WTC11 (cell line): ENCODE measurements around the gene ITGAV. TPM values are rescaled to one million over a fixed set of nuclear protein-coding genes. Genes with fewer than 3 reads are reported as not detected.

ENCODE experiments used
- ATAC-seq: fragments of 200-7000 bp; cut with Tn5 transposase; 2 replicates; pipeline ENCODE4 v1.10.0; 2021; ENCODE audit warnings: mild to moderate bottlenecking, moderate library complexity
- CTCF ChIA-PET: fragments of 300-600 bp; sonication (Branson Sonifier 250); formaldehyde crosslinking; loops from one replicate; lab custom pipeline; 2021; ENCODE audit warnings: antibody characterized with exemption; lab: Charles Lee
- POLR2A ChIA-PET: fragments of 350-600 bp; sonication (Branson Sonifier 250); formaldehyde crosslinking; loops from one replicate; lab custom pipeline; 2021; ENCODE audit warnings: antibody characterized with exemption; lab: Charles Lee
- DNase-seq: peaks from one replicate; pipeline ENCODE4 v3.0.0; 2021; ENCODE audit warnings: low spot score
- H3K27ac Mint-ChIP-seq: 2 replicates; pipeline ENCODE4 v1.8.0; 2021; ENCODE audit warnings: mixed read lengths
- H3K27me3 Mint-ChIP-seq: 2 replicates; pipeline ENCODE4 v1.8.0; 2021; ENCODE audit warnings: low read depth, mild to moderate bottlenecking, moderate library complexity, mixed read lengths
- H3K36me3 Mint-ChIP-seq: 2 replicates; pipeline ENCODE4 v1.8.0; 2021; ENCODE audit warnings: mixed read lengths
- H3K4me1 Mint-ChIP-seq: 2 replicates; pipeline ENCODE4 v1.8.0; 2022; ENCODE audit warnings: mixed read lengths
- H3K4me3 Mint-ChIP-seq: 2 replicates; pipeline ENCODE4 v1.8.0; 2021; ENCODE audit warnings: mild to moderate bottlenecking, moderate library complexity, mixed read lengths
- H3K9me3 Mint-ChIP-seq: 2 replicates; pipeline ENCODE4 v1.8.0; 2021; ENCODE audit warnings: mixed read lengths
- AR ChIP-seq: fragments of 250-450 bp; sonication (Bioruptor Pico); IDR thresholded peaks from 2 replicates; pipeline ENCODE4 v1.9.0; 2021; ENCODE audit warnings: mild to moderate bottlenecking
- ATF1 ChIP-seq: sonication (generic); formaldehyde crosslinking; IDR thresholded peaks from 2 replicates; pipeline ENCODE4 v1.8.1; 2023; ENCODE audit warnings: mild to moderate bottlenecking, moderate library complexity, missing genetic modification reagents
- ELF4 ChIP-seq: sonication (generic); formaldehyde crosslinking; IDR thresholded peaks from 2 replicates; pipeline ENCODE4 v1.8.1; 2022; ENCODE audit warnings: low read depth, mild to moderate bottlenecking, moderate library complexity, missing genetic modification reagents
- ERG ChIP-seq: fragments of 250-450 bp; sonication (Bioruptor Pico); IDR thresholded peaks from 2 replicates; pipeline ENCODE4 v1.8.0; 2021; ENCODE audit warnings: mild to moderate bottlenecking
- ETV6 ChIP-seq: sonication (generic); formaldehyde crosslinking; IDR thresholded peaks from 2 replicates; pipeline ENCODE4 v1.8.1; 2022; ENCODE audit warnings: mild to moderate bottlenecking, missing genetic modification reagents
- FOXJ3 ChIP-seq: sonication (generic); formaldehyde crosslinking; IDR thresholded peaks from 2 replicates; pipeline ENCODE4 v1.9.0; 2021; ENCODE audit warnings: missing genetic modification reagents, mild to moderate bottlenecking, borderline replicate concordance
- FOXK1 ChIP-seq: sonication (generic); formaldehyde crosslinking; IDR thresholded peaks from 2 replicates; pipeline ENCODE4 v1.8.0; 2022; ENCODE audit warnings: mild to moderate bottlenecking, moderate library complexity, missing genetic modification reagents
- FOXP1 ChIP-seq: sonication (generic); formaldehyde crosslinking; IDR thresholded peaks from 2 replicates; pipeline ENCODE4 v1.8.0; 2022; ENCODE audit warnings: missing genetic modification reagents, mild to moderate bottlenecking, moderate library complexity, borderline replicate concordance
- FOXP4 ChIP-seq: sonication (generic); formaldehyde crosslinking; IDR thresholded peaks from 2 replicates; pipeline ENCODE4 v1.8.0; 2022; ENCODE audit warnings: mild to moderate bottlenecking, missing genetic modification reagents
- HMGA2 ChIP-seq: fragments of 250-450 bp; sonication (Bioruptor Pico); IDR thresholded peaks from 2 replicates; pipeline ENCODE4 v1.4.0; 2021; ENCODE audit warnings: mild to moderate bottlenecking, moderate library complexity
- MYBL2 ChIP-seq: sonication (generic); formaldehyde crosslinking; IDR thresholded peaks from 2 replicates; pipeline ENCODE4 v1.8.1; 2023; ENCODE audit warnings: mild to moderate bottlenecking, moderate library complexity, missing genetic modification reagents
- NFATC4 ChIP-seq: fragments of 250-450 bp; sonication (Bioruptor Pico); IDR thresholded peaks from 2 replicates; pipeline ENCODE4 v1.9.0; 2021; ENCODE audit warnings: mild to moderate bottlenecking
- SOX15 ChIP-seq: fragments of 250-450 bp; sonication (Bioruptor Pico); IDR thresholded peaks from 2 replicates; pipeline ENCODE4 v1.9.0; 2021; ENCODE audit warnings: mild to moderate bottlenecking
- SP1 ChIP-seq: sonication (generic); formaldehyde crosslinking; conservative IDR thresholded peaks from 2 replicates; pipeline ENCODE4 v1.8.1; 2022; ENCODE audit warnings: missing genetic modification reagents
- USF1 ChIP-seq: sonication (generic); formaldehyde crosslinking; IDR thresholded peaks from 2 replicates; pipeline ENCODE4 v1.8.0; 2022; ENCODE audit warnings: mild to moderate bottlenecking, missing genetic modification reagents
- ZNF138 ChIP-seq: sonication (generic); formaldehyde crosslinking; conservative IDR thresholded peaks from 2 replicates; pipeline ENCODE4 v1.8.1; 2022; ENCODE audit warnings: mild to moderate bottlenecking, moderate library complexity, missing genetic modification reagents
- ZNF263 ChIP-seq: sonication (generic); formaldehyde crosslinking; IDR thresholded peaks from 2 replicates; pipeline ENCODE4 v1.8.1; 2022; ENCODE audit warnings: low read depth, mild to moderate bottlenecking, moderate library complexity, missing genetic modification reagents
- ZNF281 ChIP-seq: sonication (generic); formaldehyde crosslinking; IDR thresholded peaks from 2 replicates; pipeline ENCODE4 v1.8.0; 2023; ENCODE audit warnings: mild to moderate bottlenecking, missing genetic modification reagents
- ZNF396 ChIP-seq: fragments of 250-450 bp; sonication (Bioruptor Pico); IDR thresholded peaks from 2 replicates; pipeline ENCODE4 v1.8.0; 2021; ENCODE audit warnings: mild to moderate bottlenecking, moderate library complexity, borderline replicate concordance
- ZNF416 ChIP-seq: fragments of 250-450 bp; sonication (Bioruptor Pico); IDR thresholded peaks from 2 replicates; pipeline ENCODE4 v1.9.0; 2021; ENCODE audit warnings: mild to moderate bottlenecking, inconsistent platforms
- ZSCAN18 ChIP-seq: fragments of 250-450 bp; sonication (Bioruptor Pico); IDR thresholded peaks from 2 replicates; pipeline ENCODE4 v2.1.2; 2022; ENCODE audit warnings: mild to moderate bottlenecking, moderate library complexity
- total RNA-seq: library from RNA; stranded (reverse); gene quantifications from 3 replicates; pipeline ENCODE4 v1.2.3, GENCODE V29; 2021

ITGAV gene
- total RNA-seq, 1 experiment from 2014 or later: 30.0 TPM

GRCh38 chr2:186560254-186560653, 29.6 kb upstream of the ITGAV start:
- H3K27me3 Mint-ChIP-seq: no peaks in the 10 kb centered on the region
- H3K4me1 Mint-ChIP-seq: peaks cover 11% of the 10 kb centered on the region
- H3K27ac Mint-ChIP-seq: no peak overlapping the region
- TF ChIP-seq FOXK1 (CRISPR knock-in tag): no peak
- no peak for TF ChIP-seq SP1 (CRISPR knock-in tag)
- TF ChIP-seq, all 79 proteins: peak for 0
- ATAC-seq (no peak), DNase-seq (no peak)
- H3K36me3 Mint-ChIP-seq: peaks cover 5% of the 10 kb centered on the region; the same call in 1 of the 2 replicates
- H3K4me3 Mint-ChIP-seq: no peak overlapping the region
- ChIA-PET CTCF (no interaction called here), POLR2A (no interaction called here)
- H3K9me3 Mint-ChIP-seq: peaks cover 8% of the 10 kb centered on the region

- CTCF ChIA-PET: no interaction called here
- Mint-ChIP-seq H3K4me1 (peaks cover 11% of the 10 kb centered on the region), H3K36me3 (peaks cover 5% of the 10 kb centered on the region; the same call in 1 of the 2 replicates), H3K9me3 (peaks cover 8% of the 10 kb centered on the region), H3K27me3 (no peaks in the 10 kb centered on the region), H3K27ac (0 out of 2 replicates have a peak overlapping the region, but pooled peaks have one; percentile 0), H3K4me3 (no peak overlapping the region)
- ATAC-seq: peak; percentile 97
- POLR2A ChIA-PET: no interaction called here
- TF ChIP-seq FOXP1 (no peak), ZSCAN18 (CRISPR knock-in tag) (no peak), ZNF138 (no peak), ERG (CRISPR knock-in tag) (no peak), ZNF416 (no peak), ETV6 (CRISPR knock-in tag) (no peak), USF1 (CRISPR knock-in tag) (no peak), SOX15 (no peak), ELF4 (CRISPR knock-in tag) (no peak), NFATC4 (CRISPR knock-in tag) (no peak), FOXJ3 (CRISPR knock-in tag) (no peak), ATF1 (CRISPR knock-in tag) (no peak), ZNF396 (CRISPR knock-in tag) (no peak), FOXP4 (no peak), HMGA2 (CRISPR knock-in tag) (no peak), ZNF263 (CRISPR knock-in tag) (no peak), MYBL2 (CRISPR knock-in tag) (no peak), ZNF281 (CRISPR knock-in tag) (no peak), AR (CRISPR knock-in tag) (no peak)
- no peak for DNase-seq
Measured at GRCh38 chr2:186561467-186562208, 28.2 kb upstream of the ITGAV start.
